ENCODE data around the gene MCRIP1. TPM values are rescaled to one million over a fixed set of nuclear protein-coding genes. Genes with fewer than 3 reads are reported as not detected.
A peak's percentile ranks its signal among the peaks of the same experiment; 100 is the strongest.

Gene MCRIP1
- total and polyA plus RNA-seq, 2 experiments from 2014 or later: 161 to 233 TPM

DNA sequence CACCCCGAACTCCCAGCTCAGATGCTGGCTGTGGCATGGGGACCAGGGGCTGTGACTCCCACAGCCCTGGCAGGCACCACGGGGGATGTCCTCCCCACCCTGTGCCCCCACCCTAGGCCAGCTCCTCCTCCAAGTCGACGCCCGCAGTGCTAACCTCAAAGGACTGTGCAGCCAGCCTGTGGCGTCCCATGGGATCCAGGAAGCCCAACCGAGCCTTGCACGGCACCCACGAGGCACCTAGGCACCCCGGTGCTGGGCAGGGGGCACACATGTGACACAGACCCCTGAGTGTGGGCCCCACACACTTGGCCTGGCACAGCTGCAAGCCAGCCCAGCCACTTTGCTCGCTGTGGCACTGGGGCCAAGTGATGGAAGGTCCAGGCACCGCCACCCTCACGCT, 25.3 kb downstream of the MCRIP1 start:
- Histone ChIP-seq H3K4me3 (no peak overlapping the region), H3K27ac (no peak overlapping the region), H3K9me3 (ENCODE audit: low read depth) (no peaks in the 10 kb centered on the region), H3K4me1 (ENCODE audit: low read depth) (no peaks in the 10 kb centered on the region), H3K27me3 (peaks cover 70% of the 10 kb centered on the region), H3K36me3 (no peaks in the 10 kb centered on the region)
- TF ChIP-seq, protein P1, sequence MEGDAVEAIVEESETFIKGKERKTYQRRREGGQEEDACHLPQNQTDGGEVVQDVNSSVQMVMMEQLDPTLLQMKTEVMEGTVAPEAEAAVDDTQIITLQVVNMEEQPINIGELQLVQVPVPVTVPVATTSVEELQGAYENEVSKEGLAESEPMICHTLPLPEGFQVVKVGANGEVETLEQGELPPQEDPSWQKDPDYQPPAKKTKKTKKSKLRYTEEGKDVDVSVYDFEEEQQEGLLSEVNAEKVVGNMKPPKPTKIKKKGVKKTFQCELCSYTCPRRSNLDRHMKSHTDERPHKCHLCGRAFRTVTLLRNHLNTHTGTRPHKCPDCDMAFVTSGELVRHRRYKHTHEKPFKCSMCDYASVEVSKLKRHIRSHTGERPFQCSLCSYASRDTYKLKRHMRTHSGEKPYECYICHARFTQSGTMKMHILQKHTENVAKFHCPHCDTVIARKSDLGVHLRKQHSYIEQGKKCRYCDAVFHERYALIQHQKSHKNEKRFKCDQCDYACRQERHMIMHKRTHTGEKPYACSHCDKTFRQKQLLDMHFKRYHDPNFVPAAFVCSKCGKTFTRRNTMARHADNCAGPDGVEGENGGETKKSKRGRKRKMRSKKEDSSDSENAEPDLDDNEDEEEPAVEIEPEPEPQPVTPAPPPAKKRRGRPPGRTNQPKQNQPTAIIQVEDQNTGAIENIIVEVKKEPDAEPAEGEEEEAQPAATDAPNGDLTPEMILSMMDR (IDR thresholded peaks at IDR 0.05; ENCODE audit: low read depth, low read length): no peak
- no peak for DNase-seq (ENCODE audit: low read depth in 1 of 2, low spot score in 1 of 2)

DNA sequence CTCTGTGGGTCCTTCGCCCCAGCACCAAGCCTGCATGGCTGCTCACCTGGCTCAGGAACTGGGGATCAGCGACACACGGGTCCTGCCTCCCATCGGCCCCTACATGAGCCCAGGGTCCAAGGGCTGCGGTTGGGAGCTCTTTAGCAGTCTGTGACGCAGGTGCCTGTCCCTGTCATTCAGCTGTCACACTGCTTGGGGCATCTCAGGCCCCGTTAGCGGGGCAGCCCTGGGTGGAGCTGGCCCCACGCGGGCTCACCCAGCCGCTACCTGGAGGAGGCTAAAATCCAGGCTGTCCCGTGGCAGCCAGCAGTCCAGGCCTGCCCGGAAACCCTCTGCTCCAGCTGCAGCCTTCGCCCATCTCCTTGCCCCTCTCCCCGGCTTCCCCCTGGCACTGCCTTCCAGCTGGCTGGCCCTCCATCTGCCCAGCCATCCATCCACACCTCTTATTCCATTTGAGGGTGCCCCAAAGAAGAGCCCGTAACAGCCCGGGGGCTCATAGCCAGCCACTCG, 25.8 kb downstream of the MCRIP1 start:
- Histone ChIP-seq H3K4me1 (ENCODE audit: low read depth) (no peaks in the 10 kb centered on the region), H3K9me3 (ENCODE audit: low read depth) (no peaks in the 10 kb centered on the region), H3K27ac (no peak overlapping the region), H3K36me3 (no peaks in the 10 kb centered on the region), H3K27me3 (peaks cover 75% of the 10 kb centered on the region), H3K4me3 (no peak overlapping the region)
- no peak for DNase-seq (ENCODE audit: low read depth in 1 of 2, low spot score in 1 of 2)
- TF ChIP-seq, protein P1 (IDR thresholded peaks at IDR 0.05; ENCODE audit: low read depth, low read length): no peak

DNA sequence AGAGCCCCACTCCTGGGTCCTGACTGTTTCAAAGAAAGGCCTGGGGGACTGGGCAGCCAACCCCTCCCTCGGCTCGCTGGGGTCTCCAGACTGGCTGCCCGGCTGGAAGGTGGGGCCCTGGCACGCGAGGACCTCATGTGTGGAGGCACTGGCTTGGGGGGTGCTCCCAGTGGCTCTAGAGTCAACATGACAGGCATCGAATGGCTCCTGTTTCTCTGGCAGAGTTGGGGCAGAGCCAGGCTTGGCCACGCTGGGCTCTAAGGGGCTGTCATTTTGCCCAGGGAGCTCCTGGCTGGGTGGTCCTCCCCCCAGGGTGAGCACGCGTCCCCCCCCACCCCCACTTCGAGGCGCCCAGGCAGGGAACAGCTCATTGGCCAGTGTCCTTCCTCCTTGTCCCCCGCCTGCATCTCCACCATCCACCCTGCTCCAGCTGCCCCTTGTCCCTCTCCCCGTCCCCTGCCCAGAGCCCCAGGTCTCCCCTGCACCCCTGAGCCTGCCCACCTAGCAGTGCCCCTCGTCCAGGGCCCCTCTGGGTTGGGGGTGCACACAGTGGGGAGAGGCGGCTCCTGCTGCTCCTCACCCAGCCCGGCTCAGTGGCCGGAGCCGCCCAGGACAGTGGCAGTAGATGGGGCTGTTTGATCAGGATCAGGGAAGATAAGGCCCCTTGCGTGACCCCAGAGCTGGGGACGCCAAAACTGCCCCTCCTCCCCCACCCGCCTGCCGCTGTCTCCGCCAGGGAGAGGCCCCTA, 26.5 kb downstream of the MCRIP1 start:
- Histone ChIP-seq H3K36me3 (no peaks in the 10 kb centered on the region), H3K27me3 (peaks cover 82% of the 10 kb centered on the region), H3K4me1 (ENCODE audit: low read depth) (no peaks in the 10 kb centered on the region), H3K9me3 (ENCODE audit: low read depth) (no peaks in the 10 kb centered on the region), H3K27ac (no peak overlapping the region), H3K4me3 (no peak overlapping the region)
- DNase-seq (ENCODE audit: low read depth in 1 of 2, low spot score in 1 of 2): no peak
- TF ChIP-seq, protein P1 (IDR thresholded peaks at IDR 0.05; ENCODE audit: low read depth, low read length): no peak

GRCh38 chr17:81805707-81806460, 27.2 kb downstream of the MCRIP1 start:
- no peak overlapping the region for H3K27ac ChIP-seq
- H3K36me3 ChIP-seq: no peaks in the 10 kb centered on the region
- peaks cover 89% of the 10 kb centered on the region for H3K27me3 ChIP-seq
- H3K4me1 ChIP-seq (ENCODE audit: low read depth): no peaks in the 10 kb centered on the region
- TF ChIP-seq, protein P1 (IDR thresholded peaks at IDR 0.05; ENCODE audit: low read depth, low read length): no peak
- H3K4me3 ChIP-seq: no peak overlapping the region
- H3K9me3 ChIP-seq (ENCODE audit: low read depth): no peaks in the 10 kb centered on the region
- DNase-seq (ENCODE audit: low read depth in 1 of 2, low spot score in 1 of 2): no peak

DNA sequence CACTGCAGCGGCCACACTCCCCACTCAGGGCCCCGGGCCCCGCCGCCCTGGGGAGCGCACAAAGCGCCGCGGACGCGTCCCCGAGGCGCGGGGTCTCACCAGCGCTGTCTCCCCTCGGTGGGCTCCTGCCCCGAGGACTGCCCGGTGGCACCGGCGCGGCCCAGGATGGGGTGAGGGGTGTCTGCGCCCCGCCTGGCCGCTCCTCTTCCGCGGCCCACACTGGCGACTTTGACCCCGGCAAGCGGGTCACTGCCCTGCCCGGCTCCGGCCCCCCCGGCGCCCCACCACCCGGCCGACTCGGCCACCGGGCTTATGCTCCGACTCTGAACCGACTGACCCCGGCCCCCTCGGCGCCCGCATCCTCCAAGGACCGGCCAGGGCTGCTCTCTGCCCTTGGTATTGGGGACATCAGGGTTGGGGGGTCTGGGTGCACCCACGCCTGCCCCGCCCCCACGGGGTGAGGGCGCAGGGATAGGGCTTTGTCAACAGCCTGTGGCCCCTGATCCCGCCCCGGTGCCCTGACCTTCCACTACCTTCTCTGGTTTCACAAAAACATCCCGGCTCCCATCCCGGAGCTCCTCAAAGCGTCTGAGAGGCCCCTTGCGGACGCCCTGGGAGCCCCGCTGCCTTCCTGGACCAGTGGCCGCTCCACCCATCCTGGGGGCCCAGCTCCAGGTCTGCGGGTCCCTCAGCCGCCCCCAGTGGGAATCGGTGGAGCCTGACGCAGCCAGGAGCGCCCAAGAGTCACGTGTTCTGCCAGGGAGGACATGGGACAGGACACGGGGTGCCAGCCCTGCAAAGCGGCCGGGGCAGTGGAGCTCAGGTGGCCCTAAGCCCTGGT, 28.3 kb downstream of the MCRIP1 start:
- TF ChIP-seq, protein P1 (IDR thresholded peaks at IDR 0.05; ENCODE audit: low read depth, low read length): no peak
- Histone ChIP-seq H3K4me1 (ENCODE audit: low read depth) (no peaks in the 10 kb centered on the region), H3K9me3 (ENCODE audit: low read depth) (no peaks in the 10 kb centered on the region), H3K27me3 (peaks cover 98% of the 10 kb centered on the region), H3K4me3 (peak overlapping the region; percentile 26), H3K27ac (no peak overlapping the region), H3K36me3 (no peaks in the 10 kb centered on the region)
- DNase-seq (ENCODE audit: low read depth in 1 of 2, low spot score in 1 of 2): no peak
